Stimulated activated CD8-positive, alpha-beta memory T cell treated with anti-CD3 and anti-CD28 coated beads, Interleukin-15, amount 100 ng/mL, for 24 hours (primary cell): Measurements from ENCODE around the gene C16orf92.

Source experiments
- DNase-seq: peaks from one replicate; pipeline ENCODE4 v3.0.0-alpha.2; 2020; ENCODE audit warnings: low read depth

Gene C16orf92

GRCh38 chr16:30063278-30063892 is 40.4 kb downstream of the C16orf92 start:
- DNase-seq: no peak

- peak; percentile 38 for DNase-seq
Observed at GRCh38 chr16:30063893-30064728, 41.1 kb downstream of the C16orf92 start.

DNA sequence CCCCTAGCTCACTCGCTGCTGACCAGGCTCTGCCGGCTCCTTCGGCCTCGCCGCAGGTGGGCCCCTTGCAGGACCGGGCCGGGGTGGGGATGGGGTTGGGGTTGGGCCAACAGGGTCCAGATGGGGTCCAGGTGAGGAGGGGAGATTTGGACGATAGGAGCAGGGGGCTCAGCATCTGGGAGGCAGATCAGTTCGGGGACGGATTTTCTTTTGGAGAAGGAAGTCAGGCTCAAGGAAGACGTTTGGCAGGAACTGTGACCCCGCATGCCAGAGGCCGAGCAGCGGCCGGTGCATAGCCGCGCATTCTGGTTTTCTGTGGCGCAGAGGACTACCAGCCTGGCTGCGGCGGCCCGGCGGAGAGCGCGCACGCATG is 41.7 kb downstream of the C16orf92 start:
- DNase-seq: peak; percentile 12

GRCh38 chr16:30065102-30065942 is 42.3 kb downstream of the C16orf92 start, which contains the start of gene ALDOA:
ALDOA (plus strand) TSS chr16:30065760; CDS start chr16:30066898, 1,138 bp downstream.
- DNase-seq: peak; percentile 88

DNA sequence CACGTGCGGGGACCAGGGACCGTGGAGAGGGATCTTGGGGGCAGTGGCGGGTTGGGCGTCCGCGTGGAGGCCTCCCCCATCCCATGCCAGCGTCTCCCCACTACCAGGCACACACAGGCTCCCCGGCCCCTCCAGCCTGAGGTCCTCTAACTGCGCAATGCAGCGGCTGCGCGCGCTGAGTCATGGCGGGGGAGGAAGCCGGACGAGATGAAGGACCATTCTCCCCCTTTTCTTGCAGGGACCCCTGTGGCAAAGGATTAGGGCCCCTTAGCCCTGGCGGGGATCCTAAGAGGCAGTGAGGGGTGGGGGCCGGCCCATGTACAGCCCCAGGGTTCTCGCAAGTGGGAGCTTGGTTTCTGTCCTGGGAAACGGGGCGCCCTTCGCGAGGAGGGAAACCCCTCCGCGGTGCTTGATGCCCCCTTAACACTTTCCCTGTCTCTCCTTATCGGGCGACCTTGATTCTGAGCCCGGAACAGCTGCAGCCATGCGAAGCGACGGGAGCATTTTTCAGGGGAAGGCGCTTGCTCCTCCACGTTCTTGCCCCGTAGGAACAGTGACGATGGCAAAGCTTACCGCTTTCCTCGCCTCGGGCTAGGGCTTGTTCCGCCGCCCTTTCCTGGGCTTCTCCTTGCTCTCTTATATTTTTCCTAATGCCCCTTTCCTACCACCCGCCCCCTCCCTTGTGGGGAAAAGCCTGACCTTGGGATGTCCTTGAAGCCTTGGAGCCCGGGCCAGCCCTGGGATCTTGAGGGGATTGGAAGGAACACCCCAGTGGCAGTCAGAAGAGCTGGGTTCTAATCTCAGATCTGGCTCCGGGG is 43.2 kb downstream of the C16orf92 start:
- DNase-seq: no peak

- no peak for DNase-seq
Observed at GRCh38 chr16:30066761-30067583, 44.0 kb downstream of the C16orf92 start.

- no peak for DNase-seq
Observed at GRCh38 chr16:30067584-30067916, 44.6 kb downstream of the C16orf92 start.

GRCh38 chr16:30068333-30068732 is 45.3 kb downstream of the C16orf92 start:
- no peak for DNase-seq

- DNase-seq: no peak
Observed at GRCh38 chr16:30068750-30069610, 46.0 kb downstream of the C16orf92 start.

GRCh38 chr16:30069611-30070462 is 46.8 kb downstream of the C16orf92 start:
- no peak for DNase-seq

DNA sequence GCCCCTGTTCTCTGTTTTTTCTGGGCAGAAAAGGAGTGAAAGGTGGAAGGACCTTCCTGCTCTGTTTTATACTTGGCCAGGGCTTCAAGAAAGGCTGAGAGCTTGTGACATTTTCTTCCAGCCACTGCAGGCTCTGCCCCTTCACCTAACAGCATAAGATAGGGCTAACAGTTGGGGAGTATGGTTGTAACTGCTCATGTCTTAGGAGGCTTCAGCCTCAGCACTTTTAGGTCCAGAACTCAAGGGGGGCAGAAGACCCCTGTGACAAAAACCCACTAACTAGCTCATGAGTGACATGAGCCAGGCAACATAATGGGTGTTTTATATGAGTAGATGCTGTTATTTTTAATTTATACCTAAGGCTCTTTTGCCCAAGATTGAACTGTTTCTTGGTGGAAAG is 47.5 kb downstream of the C16orf92 start:
- DNase-seq: no peak
